GM18867 (cell line): Measurements from ENCODE around the gene IRF8.
"Not testable (repeated sequence)": the region's sequence is repeated elsewhere in the genome, so short reads cannot be mapped to it uniquely, and the experiment has no call there.

Experiments
- ATAC-seq: cut with Tn5 transposase; IDR thresholded peaks from one replicate; pipeline ENCODE4 v1.9.1; 2021; ENCODE audit warnings: mild to moderate bottlenecking, moderate library complexity; ENCODE audit not compliant: unreplicated experiment

Gene IRF8

GRCh38 chr16:85867189-85867588, 31.8 kb upstream of the IRF8 start:
- no peak for ATAC-seq

- ATAC-seq, result no peak
Measured at GRCh38 chr16:85868495-85868894, 30.5 kb upstream of the IRF8 start.

- no peak for ATAC-seq
Measured at GRCh38 chr16:85869206-85869605, 29.8 kb upstream of the IRF8 start.

- no peak for ATAC-seq
Measured at GRCh38 chr16:85869785-85870558, 29.0 kb upstream of the IRF8 start.

- ATAC-seq, result no peak
Measured at GRCh38 chr16:85871756-85872155, 27.2 kb upstream of the IRF8 start.

GRCh38 chr16:85872734-85873133, 26.2 kb upstream of the IRF8 start:
- no peak for ATAC-seq

- no peak for ATAC-seq
Measured at GRCh38 chr16:85873153-85873552, 25.8 kb upstream of the IRF8 start.

- not testable (repeated sequence) for ATAC-seq
Measured at GRCh38 chr16:85874031-85874430, 24.9 kb upstream of the IRF8 start.

- no peak for ATAC-seq
Measured at GRCh38 chr16:85878407-85878806, 20.6 kb upstream of the IRF8 start.

GRCh38 chr16:85878875-85879274, 20.1 kb upstream of the IRF8 start:
- no peak for ATAC-seq

- no peak for ATAC-seq
Measured at GRCh38 chr16:85879549-85879948, 19.4 kb upstream of the IRF8 start.

- peak; percentile 82 for ATAC-seq
Measured at GRCh38 chr16:85879975-85880831, 18.8 kb upstream of the IRF8 start.

- no peak for ATAC-seq
Measured at GRCh38 chr16:85880861-85881260, 18.1 kb upstream of the IRF8 start.

GRCh38 chr16:85881436-85881835, 17.5 kb upstream of the IRF8 start:
- ATAC-seq, result no peak

- no peak for ATAC-seq
Measured at GRCh38 chr16:85882181-85882810, 16.7 kb upstream of the IRF8 start.

GRCh38 chr16:85883813-85884212, 15.1 kb upstream of the IRF8 start:
- ATAC-seq, result no peak

GRCh38 chr16:85884808-85885463, 14.0 kb upstream of the IRF8 start:
- no peak for ATAC-seq

- ATAC-seq, result no peak
Measured at GRCh38 chr16:85885537-85885936, 13.4 kb upstream of the IRF8 start.

GRCh38 chr16:85888405-85889331, 10.3 kb upstream of the IRF8 start:
- peak; percentile 86 for ATAC-seq
